ENCODE results near the gene C11orf42.

C11orf42 gene

GRCh38 chr11:6203327-6203726 is 2.0 kb upstream of the C11orf42 start:
- Histone ChIP-seq H3K27me3 (ENCODE audit: control insufficient read depth, insufficient read depth, low read length) (no peaks in the 10 kb centered on the region), H3K36me3 (ENCODE audit: control insufficient read depth, insufficient read depth, low read length) (no peaks in the 10 kb centered on the region), H3K27ac (ENCODE audit: low read depth, low read length) (no peak overlapping the region), H3K9ac (ENCODE audit: low read length) (no peak overlapping the region), H3K4me1 (ENCODE audit: control insufficient read depth, insufficient read depth, low read length) (no peaks in the 10 kb centered on the region), H3K4me3 (ENCODE audit: low read length) (no peak overlapping the region)

GRCh38 chr11:6204706-6205105 is 651 bp upstream of the C11orf42 start:
- no peak overlapping the region for H3K9ac ChIP-seq (ENCODE audit: low read length)
- no peak overlapping the region for H3K27ac ChIP-seq (ENCODE audit: low read depth, low read length)
- H3K27me3 ChIP-seq (ENCODE audit: control insufficient read depth, insufficient read depth, low read length): no peaks in the 10 kb centered on the region
- H3K36me3 ChIP-seq (ENCODE audit: control insufficient read depth, insufficient read depth, low read length): no peaks in the 10 kb centered on the region
- H3K4me1 ChIP-seq (ENCODE audit: control insufficient read depth, insufficient read depth, low read length): no peaks in the 10 kb centered on the region
- H3K4me3 ChIP-seq (ENCODE audit: low read length): no peak overlapping the region

DNA sequence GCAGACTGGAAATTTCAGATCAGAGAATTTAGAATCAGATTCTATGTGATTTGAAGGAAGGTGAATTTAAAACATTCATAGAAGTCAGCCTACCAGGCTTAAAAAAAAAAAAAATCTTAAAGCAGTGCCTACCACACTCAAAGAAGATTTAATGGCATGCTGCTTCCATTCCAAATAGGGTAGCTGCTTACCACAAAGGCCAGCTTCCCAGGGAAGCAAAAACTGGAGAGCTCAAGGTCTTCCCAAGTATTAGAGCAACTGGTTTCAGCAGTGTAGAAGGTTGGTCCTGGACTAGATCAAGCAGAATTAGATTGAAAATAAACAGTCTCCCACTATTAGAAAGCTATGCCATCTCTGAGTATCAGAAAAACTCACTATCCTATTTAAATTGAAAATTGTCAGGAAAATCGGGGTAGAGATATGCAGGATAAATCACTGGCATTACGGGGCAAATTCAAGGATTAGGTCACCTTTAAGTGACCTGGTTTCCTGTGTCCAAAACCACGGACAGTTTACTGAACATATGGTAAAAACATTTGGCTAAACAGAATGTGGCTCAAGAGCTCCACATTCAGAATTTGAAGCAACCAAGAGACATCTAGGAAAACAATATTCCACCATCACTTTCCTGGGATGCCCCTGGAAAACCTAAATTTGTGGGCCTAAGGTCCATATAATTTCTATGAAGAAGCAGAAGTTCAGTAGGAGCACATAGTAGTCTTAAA is 1.3 kb downstream of the C11orf42 start:
- no peak overlapping the region for H3K4me3 ChIP-seq (ENCODE audit: low read length)
- no peaks in the 10 kb centered on the region for H3K27me3 ChIP-seq (ENCODE audit: control insufficient read depth, insufficient read depth, low read length)
- H3K27ac ChIP-seq (ENCODE audit: low read depth, low read length): peak overlapping the region; percentile 62
- no peaks in the 10 kb centered on the region for H3K36me3 ChIP-seq (ENCODE audit: control insufficient read depth, insufficient read depth, low read length)
- no peaks in the 10 kb centered on the region for H3K4me1 ChIP-seq (ENCODE audit: control insufficient read depth, insufficient read depth, low read length)
- no peak overlapping the region for H3K9ac ChIP-seq (ENCODE audit: low read length)

DNA sequence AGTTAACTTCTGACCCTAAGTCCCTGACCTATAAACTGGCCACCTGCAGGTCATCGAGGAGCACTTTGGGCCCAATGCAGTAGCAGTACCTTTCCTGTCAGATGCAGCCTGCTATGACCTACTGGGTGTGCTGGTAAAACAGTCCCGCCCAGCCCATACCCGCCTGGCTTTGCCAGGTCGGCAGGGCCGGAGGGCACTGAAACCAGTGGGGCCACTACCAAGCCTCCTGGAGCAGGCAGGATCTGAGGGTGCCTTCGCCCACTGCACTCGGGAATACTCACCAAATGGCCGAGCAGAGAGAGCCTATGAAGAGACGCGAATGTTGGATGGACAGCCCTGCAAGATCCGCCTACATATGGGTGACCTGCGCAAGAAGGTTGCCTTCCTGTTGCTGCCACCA is 4.4 kb downstream of the C11orf42 start:
- Histone ChIP-seq H3K4me3 (ENCODE audit: low read length) (no peak overlapping the region), H3K4me1 (ENCODE audit: control insufficient read depth, insufficient read depth, low read length) (no peaks in the 10 kb centered on the region), H3K36me3 (ENCODE audit: control insufficient read depth, insufficient read depth, low read length) (peaks cover 3% of the 10 kb centered on the region), H3K27me3 (ENCODE audit: control insufficient read depth, insufficient read depth, low read length) (no peaks in the 10 kb centered on the region), H3K27ac (ENCODE audit: low read depth, low read length) (no peak overlapping the region), H3K9ac (ENCODE audit: low read length) (no peak overlapping the region)

DNA sequence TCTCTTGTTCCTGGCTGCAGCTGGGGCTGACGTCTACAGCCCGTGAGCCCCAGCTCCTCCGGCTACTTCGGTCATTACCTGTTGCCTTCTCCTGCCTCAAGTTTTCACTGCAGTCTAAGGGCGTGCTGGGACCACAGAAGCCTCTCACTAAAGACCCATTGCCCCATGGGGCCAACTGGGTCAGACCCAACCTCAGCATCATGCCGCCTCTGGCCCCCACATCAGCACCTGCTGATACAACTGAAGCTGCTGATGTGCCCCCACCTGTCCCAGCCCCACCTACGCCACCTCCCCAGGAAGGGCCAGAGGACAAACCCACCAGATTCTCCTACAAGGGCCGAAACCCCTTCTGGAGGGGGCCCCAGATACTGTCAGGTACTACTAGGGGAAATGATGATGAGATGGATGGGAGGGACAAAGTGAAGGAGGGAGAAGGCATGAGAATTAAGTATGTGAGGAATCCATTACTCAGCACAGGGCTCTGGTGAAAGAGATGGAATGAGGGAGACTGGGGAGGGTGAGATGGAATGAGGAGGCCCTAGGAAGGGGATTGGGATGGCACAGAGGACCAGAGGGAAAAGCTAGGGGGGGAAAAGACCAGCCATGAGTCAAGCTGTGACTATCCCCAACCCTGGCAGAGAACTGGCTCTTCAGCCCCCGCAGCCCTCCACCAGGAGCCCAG is 5.1 kb downstream of the C11orf42 start:
- Histone ChIP-seq H3K27ac (ENCODE audit: low read depth, low read length) (no peak overlapping the region), H3K36me3 (ENCODE audit: control insufficient read depth, insufficient read depth, low read length) (peaks cover 5% of the 10 kb centered on the region), H3K4me3 (ENCODE audit: low read length) (no peak overlapping the region), H3K9ac (ENCODE audit: low read length) (no peak overlapping the region), H3K4me1 (ENCODE audit: control insufficient read depth, insufficient read depth, low read length) (no peaks in the 10 kb centered on the region), H3K27me3 (ENCODE audit: control insufficient read depth, insufficient read depth, low read length) (no peaks in the 10 kb centered on the region)

DNA sequence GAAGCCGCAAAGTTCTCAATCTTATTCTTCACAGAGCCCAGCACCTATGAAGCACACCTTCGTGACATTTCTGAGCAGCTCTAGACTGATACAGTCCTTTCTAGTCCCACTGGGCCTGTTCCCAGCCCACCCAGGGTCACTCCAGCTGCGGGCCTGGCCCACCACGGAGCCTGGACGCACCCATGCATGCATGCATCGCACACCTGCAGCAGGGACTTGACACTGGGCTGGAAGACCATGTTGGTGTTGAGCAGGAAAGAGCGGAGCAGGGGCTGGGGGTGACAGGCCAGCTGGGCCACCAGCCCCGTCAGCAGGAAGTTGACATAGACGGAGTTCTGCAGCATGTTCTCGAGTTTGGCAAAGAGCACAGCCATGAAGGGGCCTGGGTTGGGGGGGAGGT is 9.2 kb downstream of the C11orf42 start:
- H3K27ac ChIP-seq (ENCODE audit: low read depth, low read length): no peak overlapping the region
- H3K4me1 ChIP-seq (ENCODE audit: control insufficient read depth, insufficient read depth, low read length): no peaks in the 10 kb centered on the region
- no peak overlapping the region for H3K4me3 ChIP-seq (ENCODE audit: low read length)
- no peak overlapping the region for H3K9ac ChIP-seq (ENCODE audit: low read length)
- no peaks in the 10 kb centered on the region for H3K27me3 ChIP-seq (ENCODE audit: control insufficient read depth, insufficient read depth, low read length)
- H3K36me3 ChIP-seq (ENCODE audit: control insufficient read depth, insufficient read depth, low read length): peaks cover 40% of the 10 kb centered on the region

DNA sequence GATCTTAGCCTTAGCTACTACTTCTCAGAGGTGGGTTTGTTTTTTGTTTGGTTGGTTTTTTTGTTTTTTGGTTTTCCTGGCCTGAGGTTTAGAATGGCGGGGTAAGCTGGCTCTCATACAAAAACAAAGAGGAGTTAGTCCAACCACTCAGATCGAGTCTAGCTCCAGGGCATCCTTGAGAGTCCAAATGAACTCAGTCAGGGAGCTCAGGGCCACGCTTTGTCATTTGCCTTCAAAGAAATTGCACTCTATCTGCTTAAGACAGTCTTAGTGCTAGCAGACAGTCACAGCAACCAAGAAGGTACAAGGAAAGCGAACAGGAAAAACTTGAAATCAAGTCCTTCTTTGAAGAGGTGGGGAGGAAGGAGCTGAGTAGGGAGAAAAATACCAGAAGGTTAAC is 11.1 kb downstream of the C11orf42 start:
- no peaks in the 10 kb centered on the region for H3K27me3 ChIP-seq (ENCODE audit: control insufficient read depth, insufficient read depth, low read length)
- peaks cover 48% of the 10 kb centered on the region for H3K36me3 ChIP-seq (ENCODE audit: control insufficient read depth, insufficient read depth, low read length)
- no peaks in the 10 kb centered on the region for H3K4me1 ChIP-seq (ENCODE audit: control insufficient read depth, insufficient read depth, low read length)
- H3K4me3 ChIP-seq (ENCODE audit: low read length): no peak overlapping the region
- no peak overlapping the region for H3K27ac ChIP-seq (ENCODE audit: low read depth, low read length)
- H3K9ac ChIP-seq (ENCODE audit: low read length): no peak overlapping the region

DNA sequence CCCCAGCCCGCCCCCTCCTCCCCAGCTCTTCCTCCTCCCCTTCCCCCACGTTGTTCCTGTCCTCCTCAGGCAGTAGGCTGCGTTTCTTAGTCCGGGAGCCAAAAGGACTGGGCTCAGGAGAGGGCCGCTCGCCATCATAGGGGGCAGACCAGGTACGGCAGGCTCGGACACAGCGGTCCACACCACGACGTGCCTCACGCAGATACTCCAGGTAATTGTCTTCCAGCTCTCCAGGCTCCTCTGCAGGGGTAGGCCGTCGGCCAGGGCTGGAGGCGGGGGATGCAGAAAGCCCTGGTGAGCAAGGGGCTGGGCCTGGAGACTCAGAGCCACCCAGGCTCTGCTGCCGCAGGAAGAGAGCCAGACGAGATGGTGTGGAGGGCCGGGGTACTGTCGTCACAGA is 12.4 kb downstream of the C11orf42 start:
- Histone ChIP-seq H3K27ac (ENCODE audit: low read depth, low read length) (no peak overlapping the region), H3K36me3 (ENCODE audit: control insufficient read depth, insufficient read depth, low read length) (peaks cover 56% of the 10 kb centered on the region), H3K27me3 (ENCODE audit: control insufficient read depth, insufficient read depth, low read length) (no peaks in the 10 kb centered on the region), H3K4me1 (ENCODE audit: control insufficient read depth, insufficient read depth, low read length) (no peaks in the 10 kb centered on the region), H3K9ac (ENCODE audit: low read length) (no peak overlapping the region), H3K4me3 (ENCODE audit: low read length) (no peak overlapping the region)

- no peaks in the 10 kb centered on the region for H3K27me3 ChIP-seq (ENCODE audit: control insufficient read depth, insufficient read depth, low read length)
- H3K4me1 ChIP-seq (ENCODE audit: control insufficient read depth, insufficient read depth, low read length): no peaks in the 10 kb centered on the region
- no peak overlapping the region for H3K4me3 ChIP-seq (ENCODE audit: low read length)
- H3K9ac ChIP-seq (ENCODE audit: low read length): no peak overlapping the region
- H3K27ac ChIP-seq (ENCODE audit: low read depth, low read length): no peak overlapping the region
- peaks cover 60% of the 10 kb centered on the region for H3K36me3 ChIP-seq (ENCODE audit: control insufficient read depth, insufficient read depth, low read length)
Observed at GRCh38 chr11:6219359-6219758, 14.0 kb downstream of the C11orf42 start.

GRCh38 chr11:6223854-6224253 is 18.5 kb downstream of the C11orf42 start:
- H3K4me3 ChIP-seq (ENCODE audit: low read length): no peak overlapping the region
- no peaks in the 10 kb centered on the region for H3K27me3 ChIP-seq (ENCODE audit: control insufficient read depth, insufficient read depth, low read length)
- H3K9ac ChIP-seq (ENCODE audit: low read length): no peak overlapping the region
- no peaks in the 10 kb centered on the region for H3K4me1 ChIP-seq (ENCODE audit: control insufficient read depth, insufficient read depth, low read length)
- no peak overlapping the region for H3K27ac ChIP-seq (ENCODE audit: low read depth, low read length)
- H3K36me3 ChIP-seq (ENCODE audit: control insufficient read depth, insufficient read depth, low read length): peaks cover 31% of the 10 kb centered on the region

- Histone ChIP-seq H3K27me3 (ENCODE audit: control insufficient read depth, insufficient read depth, low read length) (no peaks in the 10 kb centered on the region), H3K4me3 (ENCODE audit: low read length) (no peak overlapping the region), H3K36me3 (ENCODE audit: control insufficient read depth, insufficient read depth, low read length) (peaks cover 25% of the 10 kb centered on the region), H3K27ac (ENCODE audit: low read depth, low read length) (no peak overlapping the region), H3K9ac (ENCODE audit: low read length) (no peak overlapping the region), H3K4me1 (ENCODE audit: control insufficient read depth, insufficient read depth, low read length) (no peaks in the 10 kb centered on the region)
Observed at GRCh38 chr11:6224421-6224820, 19.1 kb downstream of the C11orf42 start.

- Histone ChIP-seq H3K27ac (ENCODE audit: low read depth, low read length) (no peak overlapping the region), H3K36me3 (ENCODE audit: control insufficient read depth, insufficient read depth, low read length) (peaks cover 21% of the 10 kb centered on the region), H3K9ac (ENCODE audit: low read length) (no peak overlapping the region), H3K4me3 (ENCODE audit: low read length) (no peak overlapping the region), H3K27me3 (ENCODE audit: control insufficient read depth, insufficient read depth, low read length) (no peaks in the 10 kb centered on the region), H3K4me1 (ENCODE audit: control insufficient read depth, insufficient read depth, low read length) (no peaks in the 10 kb centered on the region)
Observed at GRCh38 chr11:6225024-6225423, 19.7 kb downstream of the C11orf42 start.

GRCh38 chr11:6225896-6226295 is 20.5 kb downstream of the C11orf42 start:
- no peak overlapping the region for H3K9ac ChIP-seq (ENCODE audit: low read length)
- H3K4me3 ChIP-seq (ENCODE audit: low read length): no peak overlapping the region
- H3K27ac ChIP-seq (ENCODE audit: low read depth, low read length): no peak overlapping the region
- no peaks in the 10 kb centered on the region for H3K4me1 ChIP-seq (ENCODE audit: control insufficient read depth, insufficient read depth, low read length)
- no peaks in the 10 kb centered on the region for H3K27me3 ChIP-seq (ENCODE audit: control insufficient read depth, insufficient read depth, low read length)
- peaks cover 18% of the 10 kb centered on the region for H3K36me3 ChIP-seq (ENCODE audit: control insufficient read depth, insufficient read depth, low read length)

Data from rectal smooth muscle tissue (tissue), 1 donor.